Measurements from ENCODE around the gene NPHS1. TPM values are rescaled to one million over a fixed set of nuclear protein-coding genes. Genes with fewer than 3 reads are reported as not detected.
"Not testable (repeated sequence)": the region's sequence is repeated elsewhere in the genome, so short reads cannot be mapped to it uniquely, and the experiment has no call there.

The NPHS1 gene
- polyA plus RNA-seq, 3 donors, result 138 to 184 (median 158) TPM

GRCh38 chr19:35797663-35798062 is 54.6 kb downstream of the NPHS1 start:
- no peak for DNase-seq (ENCODE audit: extremely low read depth in 1 of 11, low read depth in 9 of 11, low spot score in 4 of 11)

- DNase-seq (ENCODE audit: extremely low read depth in 1 of 11, low read depth in 9 of 11, low spot score in 4 of 11), result no peak
These were observed 55.4 kb downstream of the NPHS1 start for GRCh38 chr19:35796645-35797542.

GRCh38 chr19:35795564-35795963 is 56.7 kb downstream of the NPHS1 start:
- DNase-seq (ENCODE audit: extremely low read depth in 1 of 11, low read depth in 9 of 11, low spot score in 4 of 11), result not testable (repeated sequence)

GRCh38 chr19:35793381-35794165 is 58.7 kb downstream of the NPHS1 start:
- no peak for DNase-seq (ENCODE audit: extremely low read depth in 1 of 11, low read depth in 9 of 11, low spot score in 4 of 11)

- DNase-seq (ENCODE audit: extremely low read depth in 1 of 11, low read depth in 9 of 11, low spot score in 4 of 11), result no peak
These were observed 59.4 kb downstream of the NPHS1 start for GRCh38 chr19:35792888-35793287.

- no peak for DNase-seq (ENCODE audit: extremely low read depth in 1 of 11, low read depth in 9 of 11, low spot score in 4 of 11)
These were observed 60.0 kb downstream of the NPHS1 start for GRCh38 chr19:35792312-35792711.

- DNase-seq (ENCODE audit: extremely low read depth in 1 of 11, low read depth in 9 of 11, low spot score in 4 of 11), result no peak
These were observed 60.5 kb downstream of the NPHS1 start for GRCh38 chr19:35791814-35792279.

- no peak for DNase-seq (ENCODE audit: extremely low read depth in 1 of 11, low read depth in 9 of 11, low spot score in 4 of 11)
These were observed 61.1 kb downstream of the NPHS1 start for GRCh38 chr19:35790981-35791813.

- no peak for DNase-seq (ENCODE audit: extremely low read depth in 1 of 11, low read depth in 9 of 11, low spot score in 4 of 11)
These were observed 62.0 kb downstream of the NPHS1 start for GRCh38 chr19:35789978-35790944.

GRCh38 chr19:35789195-35789977 is 62.9 kb downstream of the NPHS1 start:
- no peak for DNase-seq (ENCODE audit: extremely low read depth in 1 of 11, low read depth in 9 of 11, low spot score in 4 of 11)

GRCh38 chr19:35788205-35788960 is 63.9 kb downstream of the NPHS1 start:
- no peak for DNase-seq (ENCODE audit: extremely low read depth in 1 of 11, low read depth in 9 of 11, low spot score in 4 of 11)

GRCh38 chr19:35787227-35787799 is 65.0 kb downstream of the NPHS1 start:
- no peak for DNase-seq (ENCODE audit: extremely low read depth in 1 of 11, low read depth in 9 of 11, low spot score in 4 of 11)

GRCh38 chr19:35786299-35787160 is 65.8 kb downstream of the NPHS1 start:
- DNase-seq (ENCODE audit: extremely low read depth in 1 of 11, low read depth in 9 of 11, low spot score in 4 of 11), result no peak

GRCh38 chr19:35785339-35785627 is 67.0 kb downstream of the NPHS1 start:
- DNase-seq (ENCODE audit: extremely low read depth in 1 of 11, low read depth in 9 of 11, low spot score in 4 of 11), result no peak

GRCh38 chr19:35784503-35785338 is 67.6 kb downstream of the NPHS1 start:
- DNase-seq (ENCODE audit: extremely low read depth in 1 of 11, low read depth in 9 of 11, low spot score in 4 of 11), result no peak
